ENCODE results near the gene EFCC1.
"Not testable (repeated sequence)": the region's sequence is repeated elsewhere in the genome, so short reads cannot be mapped to it uniquely, and the experiment has no call there.

Gene EFCC1

GRCh38 chr3:129085165-129085715 is 84.1 kb downstream of the EFCC1 start:
- no peak for DNase-seq

- DNase-seq: no peak
Observed at GRCh38 chr3:129085818-129086217, 84.7 kb downstream of the EFCC1 start.

- no peak for DNase-seq
Observed at GRCh38 chr3:129087138-129087702, 86.1 kb downstream of the EFCC1 start.

GRCh38 chr3:129087904-129088303 is 86.8 kb downstream of the EFCC1 start:
- not testable (repeated sequence) for DNase-seq

- DNase-seq: not testable (repeated sequence)
Observed at GRCh38 chr3:129088312-129088711, 87.2 kb downstream of the EFCC1 start.
